Esophagus squamous epithelium (tissue), 5 donors: Measurements from ENCODE around the gene IQGAP2. TPM values are rescaled to one million over a fixed set of nuclear protein-coding genes. Genes with fewer than 3 reads are reported as not detected.
A peak's percentile ranks its signal among the peaks of the same experiment; 100 is the strongest.

Experiments
- DNase-seq: peaks from one replicate; lab custom pipeline; 2025; lab: John Stamatoyannopoulos, UW
- H3K27ac ChIP-seq, 4 donors: fragments of 200-600 bp; sonication (generic); one replicate each; pipeline ENCODE4 v1.5.1; 2016 to 2019; ENCODE audit warnings: mild to moderate bottlenecking in 1 of 4
- H3K27me3 ChIP-seq, 4 donors: fragments of 200-600 bp; sonication (generic); 1 replicate in 3 of 4; 2 replicates in 1 of 4; pipeline versions ENCODE4 v1.5.1 to v1.6.0; 2017 to 2021; ENCODE audit warnings: antibody characterized with exemption in 1 of 4
- H3K36me3 ChIP-seq, 3 donors: fragments of 200-600 bp; sonication (generic); one replicate each; pipeline ENCODE4 v1.5.1; 2016 to 2019
- H3K4me1 ChIP-seq, 3 donors: fragments of 200-600 bp; sonication (generic); one replicate each; pipeline ENCODE4 v1.5.1; 2017 to 2019
- H3K4me3 ChIP-seq, 4 donors: fragments of 200-600 bp; sonication (generic); 1 replicate in 3 of 4; 2 replicates in 1 of 4; pipeline ENCODE4 v1.5.1; 2016 to 2019; ENCODE audit warnings: mild to moderate bottlenecking in 2 of 4, moderate library complexity in 1 of 4
- H3K9me3 ChIP-seq, 3 donors: fragments of 200-600 bp; sonication (generic); one replicate each; pipeline ENCODE4 v1.5.1; 2016 to 2019
- CTCF ChIP-seq, 6 experiments: fragments of 450-650 bp in 4 of 6; fragments of 200-600 bp in 2 of 6; sonication (generic) in 2 of 6; IDR thresholded peaks; one replicate each; pipeline ENCODE4 v1.5.1; 2016 to 2019; ENCODE audit warnings: antibody characterized with exemption in 6 of 6, mild to moderate bottlenecking in 4 of 6, moderate library complexity in 4 of 6
- POLR2A ChIP-seq, 4 donors: fragments of 450-650 bp; IDR thresholded peaks; one replicate each; pipeline ENCODE4 v1.6.1; 2017; ENCODE audit warnings: antibody characterized with exemption in 4 of 4, mild to moderate bottlenecking in 4 of 4, moderate library complexity in 3 of 4
- WGBS, 2 donors: methylation state at CpG; one replicate each; pipeline ENCODE4 v1.1.5; 2018; 5-methylcytosine and 5-hydroxymethylcytosine counted together
- intact Hi-C: fragments of 100-400 bp; cut with DNase I; formaldehyde crosslinking; loops from one replicate; pipeline ENCODE4 v1.15.0; 2022
- total RNA-seq, 4 donors: library from RNA; depleted of rRNA; stranded (reverse); fragments of >200 nt; gene quantifications; one replicate each; pipeline ENCODE4 v1.1.0, GENCODE V29; 2016
- donor health status: DM: yes; HTN: yes; CAD: no.

The IQGAP2 gene
- total RNA-seq, 4 donors from 2014 or later: 3.0 to 16.6 (median 5.9) TPM

- Histone ChIP-seq H3K27ac (peak overlapping the region in 3 of 4 donors; percentile 16 to 69 (median 62)), H3K36me3 (no peaks in the 10 kb centered on the region), H3K4me1 (peaks cover 0 to 19% (median 10%) of the 10 kb centered on the region in 3 donors), H3K27me3 (no peaks in the 10 kb centered on the region), H3K4me3 (no peak overlapping the region), H3K9me3 (no peaks in the 10 kb centered on the region)
- TF ChIP-seq POLR2A (IDR thresholded peaks at IDR 0.05): no peak
- no peak for TF ChIP-seq CTCF (IDR thresholded peaks at IDR 0.05)
- WGBS, 2 donors: 32 to 38% methylated on average over 9 to 10 of the region's 11 CpGs
- intact Hi-C loops: no loop called here
- no peak for DNase-seq
Measured at GRCh38 chr5:76372323-76373054, 30.6 kb upstream of the IQGAP2 start.

- Histone ChIP-seq H3K9me3 (no peaks in the 10 kb centered on the region), H3K4me1 (peaks cover 0 to 18% (median 10%) of the 10 kb centered on the region in 3 donors), H3K27me3 (no peaks in the 10 kb centered on the region), H3K36me3 (no peaks in the 10 kb centered on the region), H3K4me3 (no peak overlapping the region), H3K27ac (no peak overlapping the region)
- 87% methylated on average over 3 of the region's 3 CpGs for WGBS, 2 donors
- no peak for DNase-seq
- intact Hi-C loops: no loop called here
- TF ChIP-seq POLR2A (IDR thresholded peaks at IDR 0.05) (no peak), CTCF (IDR thresholded peaks at IDR 0.05) (no peak)
Measured at GRCh38 chr5:76376148-76376865, 26.8 kb upstream of the IQGAP2 start.

- TF ChIP-seq POLR2A (IDR thresholded peaks at IDR 0.05): no peak
- H3K4me3 ChIP-seq: no peak overlapping the region
- no peaks in the 10 kb centered on the region for H3K27me3 ChIP-seq
- WGBS, 2 donors: 100% methylated on average over 1 to 3 of the region's 3 CpGs
- intact Hi-C loops: no loop called here
- no peak overlapping the region for H3K27ac ChIP-seq
- H3K36me3 ChIP-seq: no peaks in the 10 kb centered on the region
- DNase-seq: no peak
- H3K4me1 ChIP-seq: peaks cover 0 to 12% (median 6%) of the 10 kb centered on the region in 3 donors
- no peaks in the 10 kb centered on the region for H3K9me3 ChIP-seq
Measured at GRCh38 chr5:76376866-76377230, 26.2 kb upstream of the IQGAP2 start.

- Histone ChIP-seq H3K36me3 (no peaks in the 10 kb centered on the region), H3K4me3 (no peak overlapping the region), H3K27ac (no peak overlapping the region), H3K4me1 (no peaks in the 10 kb centered on the region), H3K9me3 (no peaks in the 10 kb centered on the region), H3K27me3 (no peaks in the 10 kb centered on the region)
- no peak for DNase-seq
- intact Hi-C loops: no loop called here
- WGBS, 2 donors: 87 to 97% methylated on average over 6 of the region's 6 CpGs
- no peak for TF ChIP-seq POLR2A (IDR thresholded peaks at IDR 0.05)
- no peak for TF ChIP-seq CTCF (IDR thresholded peaks at IDR 0.05)
Measured at GRCh38 chr5:76378355-76378754, 24.7 kb upstream of the IQGAP2 start.

GRCh38 chr5:76379316-76379715, 23.8 kb upstream of the IQGAP2 start:
- Histone ChIP-seq H3K4me1 (peaks cover 0 to 5% (median 0%) of the 10 kb centered on the region in 3 donors), H3K4me3 (no peak overlapping the region), H3K27ac (no peak overlapping the region), H3K9me3 (no peaks in the 10 kb centered on the region), H3K36me3 (no peaks in the 10 kb centered on the region), H3K27me3 (no peaks in the 10 kb centered on the region)
- WGBS, 2 donors: 33 to 61% methylated on average over 4 to 5 of the region's 5 CpGs
- TF ChIP-seq POLR2A (IDR thresholded peaks at IDR 0.05): no peak
- TF ChIP-seq CTCF (IDR thresholded peaks at IDR 0.05): no peak
- no peak for DNase-seq
- intact Hi-C loops: no loop called here
